Measurements from ENCODE around the gene DPP9.

DPP9 gene

GRCh38 chr19:4699826-4700692, 23.6 kb downstream of the DPP9 start:
- peaks cover 10% of the 10 kb centered on the region for H3K4me1 Mint-ChIP-seq
- TF ChIP-seq CTCF (IDR thresholded peaks at IDR 0.05), result no peak
- peaks cover 3% of the 10 kb centered on the region for H3K27me3 Mint-ChIP-seq (ENCODE audit: low read depth, poor library complexity)
- no peak overlapping the region for H3K27ac Mint-ChIP-seq
- no peak overlapping the region for H3K4me3 Mint-ChIP-seq
- no peak for DNase-seq
- peaks cover 39% of the 10 kb centered on the region for H3K36me3 Mint-ChIP-seq (ENCODE audit: low read depth)
- H3K9me3 Mint-ChIP-seq, result no peaks in the 10 kb centered on the region

- Mint-ChIP-seq H3K27ac (peak overlapping the region; percentile 87), H3K4me3 (no peak overlapping the region), H3K27me3 (ENCODE audit: low read depth, poor library complexity) (peaks cover 2% of the 10 kb centered on the region), H3K4me1 (peaks cover 10% of the 10 kb centered on the region), H3K9me3 (no peaks in the 10 kb centered on the region), H3K36me3 (ENCODE audit: low read depth) (peaks cover 44% of the 10 kb centered on the region)
- no peak for TF ChIP-seq CTCF (IDR thresholded peaks at IDR 0.05)
- no peak for DNase-seq
These were observed 26.3 kb downstream of the DPP9 start for GRCh38 chr19:4697304-4697703.

- no peak for DNase-seq
- TF ChIP-seq CTCF (IDR thresholded peaks at IDR 0.05), result no peak
- H3K4me3 Mint-ChIP-seq, result no peak overlapping the region
- H3K4me1 Mint-ChIP-seq, result peaks cover 10% of the 10 kb centered on the region
- H3K36me3 Mint-ChIP-seq (ENCODE audit: low read depth), result peaks cover 34% of the 10 kb centered on the region
- H3K27ac Mint-ChIP-seq, result no peak overlapping the region
- peaks cover 2% of the 10 kb centered on the region for H3K27me3 Mint-ChIP-seq (ENCODE audit: low read depth, poor library complexity)
- H3K9me3 Mint-ChIP-seq, result no peaks in the 10 kb centered on the region
These were observed 28.4 kb downstream of the DPP9 start for GRCh38 chr19:4695224-4695731.

GRCh38 chr19:4694211-4694987, 29.2 kb downstream of the DPP9 start:
- TF ChIP-seq CTCF (IDR thresholded peaks at IDR 0.05), result no peak
- H3K36me3 Mint-ChIP-seq (ENCODE audit: low read depth), result peaks cover 35% of the 10 kb centered on the region
- peaks cover 10% of the 10 kb centered on the region for H3K4me1 Mint-ChIP-seq
- DNase-seq, result no peak
- peaks cover 2% of the 10 kb centered on the region for H3K27me3 Mint-ChIP-seq (ENCODE audit: low read depth, poor library complexity)
- no peaks in the 10 kb centered on the region for H3K9me3 Mint-ChIP-seq
- H3K27ac Mint-ChIP-seq, result peak overlapping the region; percentile 83
- H3K4me3 Mint-ChIP-seq, result no peak overlapping the region

GRCh38 chr19:4693471-4694121, 30.0 kb downstream of the DPP9 start:
- H3K4me3 Mint-ChIP-seq, result no peak overlapping the region
- H3K27me3 Mint-ChIP-seq (ENCODE audit: low read depth, poor library complexity), result peaks cover 2% of the 10 kb centered on the region
- H3K9me3 Mint-ChIP-seq, result no peaks in the 10 kb centered on the region
- no peak overlapping the region for H3K27ac Mint-ChIP-seq
- H3K4me1 Mint-ChIP-seq, result peaks cover 10% of the 10 kb centered on the region
- TF ChIP-seq CTCF (IDR thresholded peaks at IDR 0.05), result no peak
- no peak for DNase-seq
- peaks cover 34% of the 10 kb centered on the region for H3K36me3 Mint-ChIP-seq (ENCODE audit: low read depth)

Data from nephron progenitor cell (in vitro differentiated cells).